GM21717 (cell line): ENCODE measurements around the gene TK2.

Experiments used
- ATAC-seq: cut with Tn5 transposase; IDR thresholded peaks from one replicate; pipeline ENCODE4 v1.9.1; 2021; ENCODE audit warnings: mild to moderate bottlenecking, moderate library complexity; ENCODE audit not compliant: unreplicated experiment

Gene TK2

GRCh38 chr16:66547101-66547989 lies 2.6 kb downstream of the TK2 start:
- no peak for ATAC-seq

- no peak for ATAC-seq
Measured at GRCh38 chr16:66544016-66544757, 5.7 kb downstream of the TK2 start.

- ATAC-seq, result no peak
Measured at GRCh38 chr16:66543541-66543940, 6.4 kb downstream of the TK2 start.

GRCh38 chr16:66542396-66542795 lies 7.5 kb downstream of the TK2 start:
- no peak for ATAC-seq

- no peak for ATAC-seq
Measured at GRCh38 chr16:66541388-66542355, 8.2 kb downstream of the TK2 start.

- ATAC-seq, result peak; percentile 70
Measured at GRCh38 chr16:66539623-66540469, 10.1 kb downstream of the TK2 start.

- no peak for ATAC-seq
Measured at GRCh38 chr16:66538910-66539309, 11.0 kb downstream of the TK2 start.

GRCh38 chr16:66537236-66537635 lies 12.7 kb downstream of the TK2 start:
- no peak for ATAC-seq

- no peak for ATAC-seq
Measured at GRCh38 chr16:66536525-66536924, 13.4 kb downstream of the TK2 start.

- no peak for ATAC-seq
Measured at GRCh38 chr16:66534376-66534799, 15.5 kb downstream of the TK2 start.

GRCh38 chr16:66529475-66529874 lies 20.4 kb downstream of the TK2 start:
- no peak for ATAC-seq

GRCh38 chr16:66528294-66528693 lies 21.6 kb downstream of the TK2 start:
- ATAC-seq, result no peak

- ATAC-seq, result no peak
Measured at GRCh38 chr16:66525396-66526180, 24.3 kb downstream of the TK2 start.

- peak; percentile 64 for ATAC-seq
Measured at GRCh38 chr16:66524601-66525164, 25.2 kb downstream of the TK2 start.

- no peak for ATAC-seq
Measured at GRCh38 chr16:66523861-66524354, 26.0 kb downstream of the TK2 start.

- no peak for ATAC-seq
Measured at GRCh38 chr16:66522816-66523590, 26.9 kb downstream of the TK2 start.

GRCh38 chr16:66521951-66522771 lies 27.8 kb downstream of the TK2 start:
- peak; percentile 67 for ATAC-seq
